HG02763 (cell line): ENCODE results near the gene HLA-DPB1.
"Not testable (repeated sequence)": the region's sequence is repeated elsewhere in the genome, so short reads cannot be mapped to it uniquely, and the experiment has no call there.

Experiments
- ATAC-seq: cut with Tn5 transposase; IDR thresholded peaks from one replicate; pipeline ENCODE4 v1.9.1; 2021; ENCODE audit warnings: mild to moderate bottlenecking, moderate library complexity; ENCODE audit not compliant: unreplicated experiment

Gene HLA-DPB1

GRCh38 chr6:33101121-33101737 is 25.4 kb downstream of the HLA-DPB1 start:
- not testable (repeated sequence) for ATAC-seq

GRCh38 chr6:33103776-33104175 is 28.0 kb downstream of the HLA-DPB1 start:
- no peak for ATAC-seq

- no peak for ATAC-seq
These were observed 29.1 kb downstream of the HLA-DPB1 start for GRCh38 chr6:33104887-33105286.

- no peak for ATAC-seq
These were observed 29.6 kb downstream of the HLA-DPB1 start for GRCh38 chr6:33105386-33105785.

GRCh38 chr6:33105916-33106871 is 30.4 kb downstream of the HLA-DPB1 start:
- ATAC-seq: no peak

GRCh38 chr6:33107641-33108040 is 31.9 kb downstream of the HLA-DPB1 start:
- no peak for ATAC-seq

- no peak for ATAC-seq
These were observed 32.5 kb downstream of the HLA-DPB1 start for GRCh38 chr6:33108307-33108706.

- peak; percentile 67 for ATAC-seq
These were observed 36.4 kb downstream of the HLA-DPB1 start for GRCh38 chr6:33112148-33112547.

- no peak for ATAC-seq
These were observed 38.0 kb downstream of the HLA-DPB1 start for GRCh38 chr6:33113755-33114154.

- ATAC-seq: no peak
These were observed 38.6 kb downstream of the HLA-DPB1 start for GRCh38 chr6:33114406-33114805.

GRCh38 chr6:33116417-33116816 is 40.6 kb downstream of the HLA-DPB1 start:
- no peak for ATAC-seq

- ATAC-seq: no peak
These were observed 41.3 kb downstream of the HLA-DPB1 start for GRCh38 chr6:33116841-33117711.

GRCh38 chr6:33117811-33118277 is 42.1 kb downstream of the HLA-DPB1 start:
- ATAC-seq: no peak

- no peak for ATAC-seq
These were observed 42.8 kb downstream of the HLA-DPB1 start for GRCh38 chr6:33118525-33119123.

- ATAC-seq: no peak
These were observed 44.2 kb downstream of the HLA-DPB1 start for GRCh38 chr6:33120001-33120400.

GRCh38 chr6:33123181-33123580 is 47.4 kb downstream of the HLA-DPB1 start:
- ATAC-seq: no peak

GRCh38 chr6:33123732-33124524 is 48.1 kb downstream of the HLA-DPB1 start:
- no peak for ATAC-seq

- ATAC-seq: no peak
These were observed 48.7 kb downstream of the HLA-DPB1 start for GRCh38 chr6:33124525-33124901.

GRCh38 chr6:33124947-33125346 is 49.2 kb downstream of the HLA-DPB1 start:
- no peak for ATAC-seq
